NCI-H82 (cell line): Measurements from ENCODE around the gene LUC7L.

ENCODE experiments used
- DNase-seq: peaks from one replicate; lab custom pipeline; 2025; lab: John Stamatoyannopoulos, UW

Gene LUC7L

GRCh38 chr16:140175-140857 is 88.9 kb downstream of the LUC7L start:
- DNase-seq: no peak
